Right ventricle myocardium inferior (tissue), 1 donor: ENCODE data around the gene ACTR5. TPM values are rescaled to one million over a fixed set of nuclear protein-coding genes. Genes with fewer than 3 reads are reported as not detected.
"Not testable (repeated sequence)": the region's sequence is repeated elsewhere in the genome, so short reads cannot be mapped to it uniquely, and the experiment has no call there.

Experiments
- ATAC-seq: fragments of 200-7000 bp; cut with Tn5 transposase; one replicate; pipeline ENCODE4 v1.9.1; 2020; ENCODE audit warnings: mild to moderate bottlenecking, moderate library complexity
- DNase-seq: peaks from one replicate; pipeline ENCODE4 v3.0.0; 2021; ENCODE audit errors: missing footprints
- intact Hi-C: fragments of 100-400 bp; cut with DNase I; formaldehyde crosslinking; loops from one replicate; pipeline ENCODE4 v1.11.0; 2022
- total RNA-seq: library from RNA; stranded (reverse); fragmentation: NEBNext Ultra II Directional; extraction: Animal tissue kit (Norgen Biotek cat#: 25700); gene quantifications from one replicate; pipeline ENCODE4 v1.2.1, GENCODE V29; 2021
- donor health status: DM: no; HTN: yes; CAD: no; lungs with severe emphysema.

ACTR5 gene
- total RNA-seq, 1 donor from 2014 or later: 2.6 TPM

- DNase-seq (no peak), ATAC-seq (no peak)
- intact Hi-C loops: no loop called here
Observed at GRCh38 chr20:38812709-38813573, 64.7 kb downstream of the ACTR5 start.

- DNase-seq, intact Hi-C loops, ATAC-seq: not testable (repeated sequence)
Observed at GRCh38 chr20:38813574-38813962, 65.3 kb downstream of the ACTR5 start.

GRCh38 chr20:38815446-38815845, 67.2 kb downstream of the ACTR5 start:
- intact Hi-C loops: no loop called here
- DNase-seq (no peak), ATAC-seq (no peak)

- no peak for DNase-seq
- no peak for ATAC-seq
- intact Hi-C loops: no loop called here
Observed at GRCh38 chr20:38818113-38819065, 70.1 kb downstream of the ACTR5 start.

Other genes with a start within 250 kb of the ACTR5 start
- 0.43 TPM for gene ADIG, start 167.3 kb upstream of the ACTR5 start, total RNA-seq
- gene ARHGAP40, start 146.7 kb upstream of the ACTR5 start, total RNA-seq: not detected
- gene SLC32A1, start 24.0 kb upstream of the ACTR5 start, total RNA-seq: not detected
- gene PPP1R16B, start 57.2 kb downstream of the ACTR5 start, total RNA-seq: 9.0 TPM
- gene FAM83D, start 178.0 kb downstream of the ACTR5 start, total RNA-seq: 0.49 TPM
- gene DHX35, start 213.9 kb downstream of the ACTR5 start, total RNA-seq: 11.0 TPM